ENCODE results near the gene DOCK4.

DNA sequence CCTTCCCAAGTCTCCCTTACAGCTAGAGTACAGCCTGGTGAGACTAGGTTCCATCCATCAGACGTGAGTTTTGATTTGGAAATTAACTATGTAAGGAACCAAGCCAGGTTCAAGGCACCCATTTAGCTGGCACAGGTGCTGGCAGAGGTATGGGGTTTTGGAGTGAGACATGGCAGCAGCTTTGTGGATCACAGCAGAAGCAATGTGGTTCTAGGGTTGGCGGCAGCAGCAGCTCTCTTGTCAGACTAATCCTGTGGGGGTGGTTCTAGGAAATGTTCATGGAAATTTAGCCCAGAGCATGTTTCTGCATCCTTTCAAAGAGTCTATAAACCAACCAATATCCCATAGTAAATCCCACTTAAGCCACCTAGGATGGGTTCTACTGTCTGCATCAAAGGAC, 142.2 kb downstream of the DOCK4 start:
- TF ChIP-seq, protein P1, sequence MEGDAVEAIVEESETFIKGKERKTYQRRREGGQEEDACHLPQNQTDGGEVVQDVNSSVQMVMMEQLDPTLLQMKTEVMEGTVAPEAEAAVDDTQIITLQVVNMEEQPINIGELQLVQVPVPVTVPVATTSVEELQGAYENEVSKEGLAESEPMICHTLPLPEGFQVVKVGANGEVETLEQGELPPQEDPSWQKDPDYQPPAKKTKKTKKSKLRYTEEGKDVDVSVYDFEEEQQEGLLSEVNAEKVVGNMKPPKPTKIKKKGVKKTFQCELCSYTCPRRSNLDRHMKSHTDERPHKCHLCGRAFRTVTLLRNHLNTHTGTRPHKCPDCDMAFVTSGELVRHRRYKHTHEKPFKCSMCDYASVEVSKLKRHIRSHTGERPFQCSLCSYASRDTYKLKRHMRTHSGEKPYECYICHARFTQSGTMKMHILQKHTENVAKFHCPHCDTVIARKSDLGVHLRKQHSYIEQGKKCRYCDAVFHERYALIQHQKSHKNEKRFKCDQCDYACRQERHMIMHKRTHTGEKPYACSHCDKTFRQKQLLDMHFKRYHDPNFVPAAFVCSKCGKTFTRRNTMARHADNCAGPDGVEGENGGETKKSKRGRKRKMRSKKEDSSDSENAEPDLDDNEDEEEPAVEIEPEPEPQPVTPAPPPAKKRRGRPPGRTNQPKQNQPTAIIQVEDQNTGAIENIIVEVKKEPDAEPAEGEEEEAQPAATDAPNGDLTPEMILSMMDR (IDR thresholded peaks at IDR 0.05; ENCODE audit: insufficient read depth, low read length, poor library complexity, severe bottlenecking) = no peak
- no peak for TF ChIP-seq EZH2phosphoT487 (conservative IDR thresholded peaks at IDR 0.05; ENCODE audit: low read length)
